Daoy (cell line): ENCODE results near the gene CRISP1. TPM values are rescaled to one million over a fixed set of nuclear protein-coding genes. Genes with fewer than 3 reads are reported as not detected.
A peak's percentile ranks its signal among the peaks of the same experiment; 100 is the strongest.

ENCODE experiments used
- DNase-seq: peaks from one replicate; pipeline ENCODE4 v3.0.0-alpha.2; 2015; ENCODE audit warnings: low read depth
- total RNA-seq: library from RNA; depleted of rRNA; stranded (reverse); fragments of >200 nt; shearing (Covaris generic); gene quantifications from 2 replicates; pipeline ENCODE4 v1.2.3, GENCODE V29; 2014; rRNA removed

The CRISP1 gene
- total RNA-seq, 1 experiment from 2014 or later = not detected

GRCh38 chr6:49839957-49840356 lies 26.4 kb downstream of the CRISP1 start:
- no peak for DNase-seq

DNA sequence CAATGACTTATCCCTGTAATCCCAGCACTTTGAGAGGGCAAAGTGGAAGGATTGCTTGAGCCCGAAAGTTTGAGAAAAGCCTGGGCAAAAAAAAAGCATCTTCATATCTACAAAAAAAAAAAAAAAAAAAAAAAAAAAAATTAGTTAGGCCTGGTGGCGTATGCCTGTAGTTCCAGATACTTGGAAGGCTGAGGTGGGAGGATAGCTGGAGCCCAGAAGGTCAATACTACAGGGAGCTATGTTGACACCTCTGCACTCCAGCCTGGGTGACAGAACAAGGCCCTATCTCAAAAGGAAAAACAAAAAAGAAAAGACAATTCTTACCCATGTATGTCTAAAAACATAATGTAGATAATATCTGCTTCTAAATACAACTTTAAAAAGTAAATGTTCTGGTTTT lies 27.2 kb downstream of the CRISP1 start:
- no peak for DNase-seq

DNA sequence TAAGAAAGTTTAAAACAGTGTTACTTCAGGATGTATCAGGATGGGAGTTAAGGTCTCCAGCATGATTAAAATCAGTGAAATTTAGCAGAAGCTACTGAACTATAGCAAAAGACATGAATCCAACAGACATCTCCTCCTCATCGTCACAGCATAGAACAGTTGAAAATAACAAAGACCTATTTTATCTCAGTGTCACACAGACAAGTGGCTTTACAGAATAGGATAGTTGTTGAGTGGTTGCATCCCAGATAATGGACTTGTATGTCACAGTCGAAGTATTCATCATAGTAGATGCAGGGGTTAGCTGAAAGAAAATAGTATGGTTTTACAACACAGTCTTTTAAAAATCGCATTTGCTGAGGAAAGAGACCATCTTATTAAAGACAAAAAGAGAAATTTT lies 31.2 kb downstream of the CRISP1 start:
- no peak for DNase-seq

DNA sequence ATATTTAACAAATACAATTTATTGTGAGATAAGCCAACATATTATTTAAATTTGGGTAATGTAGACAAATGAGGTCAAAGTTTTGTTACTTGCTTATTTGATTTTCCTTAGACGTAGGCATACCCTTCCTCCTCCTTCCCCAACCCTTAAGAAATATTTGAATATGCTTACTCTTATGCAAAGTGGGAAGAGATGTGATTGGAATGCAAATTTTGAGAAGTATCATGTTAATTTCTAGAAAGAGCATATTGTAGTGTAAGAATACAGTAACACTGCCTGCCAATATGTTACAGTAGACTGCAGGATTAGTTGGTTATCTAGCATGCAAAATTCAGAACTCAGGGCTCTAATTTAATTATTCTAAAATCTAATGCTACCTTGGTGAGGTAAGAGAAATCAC lies 32.9 kb downstream of the CRISP1 start:
- no peak for DNase-seq

DNA sequence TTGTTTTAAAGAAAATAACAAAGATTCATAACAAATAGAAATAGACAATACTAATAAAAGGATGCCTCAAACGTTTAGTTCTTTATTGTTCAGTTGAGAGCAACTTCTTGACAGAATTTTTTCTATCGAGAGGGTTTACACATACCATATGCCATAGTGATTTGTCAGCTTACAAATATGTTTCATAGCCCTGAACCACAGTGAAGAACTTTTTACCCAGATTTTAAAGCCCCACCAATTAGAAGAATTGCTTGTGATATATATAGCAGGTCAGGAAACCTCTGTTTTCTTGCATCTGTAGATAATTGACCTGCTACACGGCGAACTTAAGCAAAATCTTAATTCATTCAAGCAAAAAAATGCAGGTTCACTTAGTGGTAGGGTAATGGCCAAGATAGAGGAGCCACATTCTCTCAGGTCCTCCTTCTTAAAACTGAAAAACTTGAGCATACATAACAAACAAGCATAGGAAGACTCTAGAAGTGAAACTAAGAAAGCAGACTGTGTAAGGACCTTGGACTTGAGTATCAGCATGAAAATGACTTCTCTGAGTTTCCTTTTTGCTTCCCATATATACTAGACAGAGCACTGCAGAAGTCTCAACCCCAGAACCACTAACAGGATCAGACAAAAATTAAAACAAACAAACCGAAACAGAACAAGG lies 39.5 kb downstream of the CRISP1 start:
- peak; percentile 7 for DNase-seq

DNA sequence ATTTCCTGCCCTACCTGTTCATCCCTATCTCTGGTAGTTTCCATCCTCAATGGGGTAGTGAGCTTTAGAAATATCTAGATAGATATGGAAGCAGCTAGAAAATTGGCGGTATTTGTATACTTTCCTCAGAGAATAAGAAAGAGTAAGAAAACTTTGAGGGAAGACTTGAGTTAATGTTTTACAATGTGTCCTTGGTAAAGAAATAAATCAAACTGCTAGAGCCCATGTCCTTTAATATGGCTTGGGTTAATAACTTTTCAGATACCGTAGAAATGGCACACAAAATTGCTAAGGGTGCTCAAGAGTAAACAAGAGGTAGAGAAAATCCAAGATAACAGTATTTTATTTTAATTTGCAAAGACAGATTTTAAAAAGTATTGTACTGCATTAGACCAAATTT lies 51.2 kb downstream of the CRISP1 start:
- DNase-seq = no peak

DNA sequence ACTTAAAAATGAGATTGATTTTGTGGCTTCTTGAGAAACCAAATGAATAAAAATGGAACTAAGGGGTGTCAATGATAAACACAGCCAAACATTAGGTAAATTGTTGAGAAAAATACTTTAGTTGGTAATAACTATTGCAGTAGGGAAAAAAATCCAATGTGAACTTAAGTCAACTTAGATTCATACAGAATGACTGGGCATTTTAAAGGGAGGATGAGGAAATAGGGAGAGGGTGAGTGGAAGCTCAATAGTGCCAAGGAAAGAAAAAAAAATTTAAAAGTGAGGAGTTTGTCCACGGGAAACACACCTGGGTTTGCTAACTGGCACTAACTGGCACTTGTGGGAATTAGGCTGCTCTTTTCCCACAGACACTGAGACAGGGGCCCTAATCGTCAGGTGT lies 53.1 kb downstream of the CRISP1 start:
- DNase-seq = no peak

DNA sequence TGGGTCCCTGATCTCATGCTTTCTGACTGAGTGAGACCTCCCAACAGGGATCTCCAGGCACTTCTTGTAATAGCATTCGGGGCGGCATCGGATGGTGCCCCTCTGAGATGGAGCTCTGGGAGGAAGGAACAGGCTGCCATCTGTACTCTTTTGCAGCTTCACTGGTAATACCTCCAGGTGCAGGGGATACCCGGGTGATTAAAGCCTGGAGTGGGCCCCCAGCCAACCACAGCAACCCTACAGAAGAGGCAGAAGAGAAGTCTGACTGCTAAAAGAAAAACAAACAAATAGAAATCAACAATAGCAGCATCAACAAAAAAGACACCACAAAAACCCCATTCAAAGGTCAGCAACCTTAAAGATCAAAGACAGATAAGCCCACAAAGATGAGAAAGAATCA lies 60.2 kb downstream of the CRISP1 start:
- no peak for DNase-seq

DNA sequence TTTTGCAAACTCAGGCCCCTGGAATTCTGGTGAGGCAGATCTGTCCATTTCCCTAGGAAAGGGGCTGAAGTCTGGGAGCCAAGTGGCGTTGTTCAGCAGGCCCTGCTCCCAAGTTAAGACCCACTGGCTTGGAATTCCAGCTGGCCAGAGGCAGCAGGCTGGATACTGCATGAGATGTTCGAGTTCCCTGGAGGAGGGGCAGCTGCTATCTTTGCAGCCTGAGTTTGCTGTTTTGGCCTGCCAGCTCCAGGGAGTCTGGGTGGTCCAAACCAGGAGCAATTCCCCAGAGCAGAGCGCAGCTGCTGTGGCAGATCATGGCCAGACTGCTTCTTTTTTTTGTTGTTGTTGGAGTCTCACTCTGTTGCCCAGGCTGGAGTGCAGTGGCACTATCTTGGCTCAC lies 61.1 kb downstream of the CRISP1 start:
- no peak for DNase-seq

- DNase-seq = no peak
Measured at GRCh38 chr6:49801525-49801924, 64.8 kb downstream of the CRISP1 start.

- no peak for DNase-seq
Measured at GRCh38 chr6:49799090-49799489, 67.2 kb downstream of the CRISP1 start.

DNA sequence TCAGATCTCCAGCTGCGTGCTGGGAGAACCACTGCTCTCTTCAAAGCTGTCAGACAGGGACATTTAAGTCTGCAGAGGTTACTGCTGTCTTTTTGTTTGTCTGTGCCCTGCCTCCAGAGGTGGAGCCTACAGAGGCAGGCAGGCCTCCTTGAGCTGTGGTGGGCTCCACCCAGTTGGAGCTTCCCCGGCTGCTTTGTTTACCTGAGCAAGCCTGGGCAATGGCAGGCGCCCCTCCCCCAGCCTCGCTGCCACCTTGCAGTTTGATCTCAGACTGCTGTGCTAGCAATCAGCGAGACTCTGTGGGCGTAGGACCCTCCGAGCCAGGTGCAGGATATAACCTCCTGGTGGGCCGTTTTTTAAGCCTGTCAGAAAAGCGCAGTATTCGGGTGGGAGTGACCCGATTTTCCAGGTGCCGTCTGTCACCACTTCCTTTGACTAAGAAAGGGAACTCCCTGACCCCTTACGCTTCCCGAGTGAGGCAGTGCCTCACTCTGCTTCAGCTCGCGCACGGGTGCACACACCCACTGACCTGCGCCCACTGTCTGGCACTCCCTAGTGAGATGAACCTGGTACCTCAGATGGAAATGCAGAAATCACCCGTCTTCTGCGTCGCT lies 69.4 kb downstream of the CRISP1 start:
- peak; percentile 25 for DNase-seq

- DNase-seq = no peak
Measured at GRCh38 chr6:49790341-49790740, 76.0 kb downstream of the CRISP1 start.

DNA sequence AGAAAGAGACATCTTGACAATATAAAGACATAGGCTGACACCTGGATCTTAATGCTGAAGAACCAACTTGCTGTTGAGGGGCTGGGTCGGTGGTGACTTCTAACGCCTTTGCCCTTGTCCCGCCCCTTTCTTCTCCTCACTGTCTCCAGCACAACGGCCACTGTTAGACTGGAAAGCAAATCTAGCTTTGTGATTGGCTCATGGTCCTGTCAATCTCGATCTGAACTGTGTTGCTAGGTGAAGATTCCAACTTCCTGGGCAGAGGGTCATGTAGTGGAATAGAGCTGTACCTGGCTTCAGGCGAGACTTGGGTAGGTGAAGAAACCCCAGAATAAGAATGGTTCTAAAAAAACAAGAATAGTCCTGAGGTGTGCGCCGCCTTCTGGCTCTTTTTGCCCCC lies 79.2 kb downstream of the CRISP1 start, which contains the start of gene PGK2:
PGK2 (minus strand) TSS at position 110 of the 400 bp plus-strand sequence; CDS start at position 12, 98 bp downstream.
- peak; percentile 72 for DNase-seq

DNA sequence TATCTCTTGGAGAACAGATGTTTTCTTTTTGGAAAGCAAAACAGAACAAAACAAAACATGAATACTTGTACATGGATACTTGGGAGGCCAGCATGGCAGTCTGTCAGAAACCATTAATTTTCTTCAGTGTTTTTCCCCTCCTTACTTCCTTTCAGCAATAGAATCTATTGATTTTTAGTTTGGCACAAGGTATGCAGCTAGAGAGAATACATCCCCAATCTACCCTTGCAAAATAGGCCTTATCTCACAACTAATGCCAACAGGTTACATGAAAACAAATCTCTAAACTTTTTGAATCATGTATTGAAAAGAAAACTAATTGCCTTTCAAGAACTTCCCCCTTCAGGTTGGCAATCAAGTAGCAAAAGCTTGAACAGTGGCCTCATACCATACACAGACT lies 82.1 kb downstream of the CRISP1 start:
- no peak for DNase-seq

Other genes starting within 250 kb of the CRISP1 start
- gene RHAG, start 229.7 kb downstream of the CRISP1 start, total RNA-seq = not detected in 2 replicates
- 0.23 and 1.1 TPM in 2 replicates for gene CRISP2, start 153.0 kb downstream of the CRISP1 start, total RNA-seq
- gene CRISP3, start 122.1 kb downstream of the CRISP1 start, total RNA-seq = not detected in 2 replicates
- gene PGK2, start 79.2 kb downstream of the CRISP1 start, total RNA-seq = not detected in 2 replicates
- not detected in 2 replicates for gene DEFB114, start 97.6 kb upstream of the CRISP1 start, total RNA-seq
- gene DEFB113, start 103.1 kb upstream of the CRISP1 start, total RNA-seq = not detected in 2 replicates
- gene DEFB110, start 155.5 kb upstream of the CRISP1 start, total RNA-seq = not detected in 2 replicates
- not detected in 2 replicates for gene DEFB112, start 183.4 kb upstream of the CRISP1 start, total RNA-seq